PFSK-1 (cell line): ENCODE measurements around the gene SIGLEC9.

Source experiments
- FOXP2 ChIP-seq: optimal IDR thresholded peaks from 2 replicates; pipeline ENCODE3; 2011; ENCODE audit warnings: borderline replicate concordance, control low read depth, inconsistent platforms; ENCODE audit not compliant: insufficient read depth; ENCODE audit errors: extremely low read length, extremely low read depth
- POLR2AphosphoS5 ChIP-seq: IDR thresholded peaks from 2 replicates; pipeline ENCODE4 v1.6.1; 2012; ENCODE audit warnings: low read depth, mild to moderate bottlenecking, control low read depth, low read length, moderate library complexity
- SIN3A ChIP-seq: IDR thresholded peaks from 2 replicates; pipeline ENCODE4 v1.6.1; 2012; ENCODE audit warnings: mild to moderate bottlenecking, low read length, moderate library complexity, borderline replicate concordance; ENCODE audit not compliant: insufficient read depth
- TAF1 ChIP-seq: IDR thresholded peaks from 2 replicates; pipeline ENCODE4 v1.6.1; 2012; ENCODE audit warnings: low read length, control low read depth, borderline replicate concordance; ENCODE audit not compliant: insufficient read depth
- TF ChIP-seq, protein P1 (sequence below), 2 experiments: IDR thresholded peaks; 2 replicates each; pipeline versions ENCODE4 v1.6.1 to v1.8.0; 2011 to 2012; ENCODE audit warnings: low read depth in 2 of 2, low read length in 2 of 2, control low read depth in 1 of 2, inconsistent platforms in 1 of 2, mild to moderate bottlenecking in 1 of 2, moderate library complexity in 1 of 2; ENCODE audit not compliant: insufficient read depth in 1 of 2

Gene SIGLEC9

DNA sequence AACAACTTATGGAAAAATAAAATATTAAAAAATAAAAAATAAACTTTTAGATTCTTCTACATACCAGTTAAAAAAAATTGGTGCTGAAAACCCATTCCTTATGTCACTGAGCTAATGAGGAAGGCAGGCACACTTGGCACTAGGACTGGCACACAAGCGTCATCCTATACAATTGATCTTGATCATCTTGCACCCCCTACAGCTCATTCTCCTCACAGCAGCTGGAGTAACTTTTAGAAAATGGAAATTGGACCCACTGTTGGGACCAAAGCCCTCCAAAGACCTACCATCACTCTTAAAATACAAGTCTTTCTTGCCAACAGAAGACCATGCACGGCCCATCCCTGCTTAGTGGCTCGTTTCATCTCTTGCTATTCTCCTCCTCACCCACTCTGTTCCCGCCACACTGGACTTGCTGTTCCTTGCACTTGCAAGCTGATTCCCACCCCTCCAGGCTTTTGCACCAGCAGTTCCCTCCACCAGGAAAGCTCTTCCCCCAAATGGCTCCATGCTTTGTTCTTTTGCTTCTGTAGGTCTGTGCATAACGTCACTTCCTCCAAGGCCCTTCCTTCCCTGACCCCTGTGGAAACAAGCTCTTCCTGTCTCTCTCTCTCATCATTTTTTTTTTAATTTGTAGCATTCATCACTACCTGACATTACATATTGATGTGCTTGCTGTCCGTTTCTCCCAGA, 28.1 kb upstream of the SIGLEC9 start:
- TF ChIP-seq, protein P1, sequence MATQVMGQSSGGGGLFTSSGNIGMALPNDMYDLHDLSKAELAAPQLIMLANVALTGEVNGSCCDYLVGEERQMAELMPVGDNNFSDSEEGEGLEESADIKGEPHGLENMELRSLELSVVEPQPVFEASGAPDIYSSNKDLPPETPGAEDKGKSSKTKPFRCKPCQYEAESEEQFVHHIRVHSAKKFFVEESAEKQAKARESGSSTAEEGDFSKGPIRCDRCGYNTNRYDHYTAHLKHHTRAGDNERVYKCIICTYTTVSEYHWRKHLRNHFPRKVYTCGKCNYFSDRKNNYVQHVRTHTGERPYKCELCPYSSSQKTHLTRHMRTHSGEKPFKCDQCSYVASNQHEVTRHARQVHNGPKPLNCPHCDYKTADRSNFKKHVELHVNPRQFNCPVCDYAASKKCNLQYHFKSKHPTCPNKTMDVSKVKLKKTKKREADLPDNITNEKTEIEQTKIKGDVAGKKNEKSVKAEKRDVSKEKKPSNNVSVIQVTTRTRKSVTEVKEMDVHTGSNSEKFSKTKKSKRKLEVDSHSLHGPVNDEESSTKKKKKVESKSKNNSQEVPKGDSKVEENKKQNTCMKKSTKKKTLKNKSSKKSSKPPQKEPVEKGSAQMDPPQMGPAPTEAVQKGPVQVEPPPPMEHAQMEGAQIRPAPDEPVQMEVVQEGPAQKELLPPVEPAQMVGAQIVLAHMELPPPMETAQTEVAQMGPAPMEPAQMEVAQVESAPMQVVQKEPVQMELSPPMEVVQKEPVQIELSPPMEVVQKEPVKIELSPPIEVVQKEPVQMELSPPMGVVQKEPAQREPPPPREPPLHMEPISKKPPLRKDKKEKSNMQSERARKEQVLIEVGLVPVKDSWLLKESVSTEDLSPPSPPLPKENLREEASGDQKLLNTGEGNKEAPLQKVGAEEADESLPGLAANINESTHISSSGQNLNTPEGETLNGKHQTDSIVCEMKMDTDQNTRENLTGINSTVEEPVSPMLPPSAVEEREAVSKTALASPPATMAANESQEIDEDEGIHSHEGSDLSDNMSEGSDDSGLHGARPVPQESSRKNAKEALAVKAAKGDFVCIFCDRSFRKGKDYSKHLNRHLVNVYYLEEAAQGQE (IDR thresholded peaks at IDR 0.05; ENCODE audit: insufficient read depth in 1 of 2, low read depth in 2 of 2, low read length in 2 of 2), result no peak
- TF ChIP-seq POLR2AphosphoS5 (no peak), FOXP2 (no peak), TAF1 (no peak)

DNA sequence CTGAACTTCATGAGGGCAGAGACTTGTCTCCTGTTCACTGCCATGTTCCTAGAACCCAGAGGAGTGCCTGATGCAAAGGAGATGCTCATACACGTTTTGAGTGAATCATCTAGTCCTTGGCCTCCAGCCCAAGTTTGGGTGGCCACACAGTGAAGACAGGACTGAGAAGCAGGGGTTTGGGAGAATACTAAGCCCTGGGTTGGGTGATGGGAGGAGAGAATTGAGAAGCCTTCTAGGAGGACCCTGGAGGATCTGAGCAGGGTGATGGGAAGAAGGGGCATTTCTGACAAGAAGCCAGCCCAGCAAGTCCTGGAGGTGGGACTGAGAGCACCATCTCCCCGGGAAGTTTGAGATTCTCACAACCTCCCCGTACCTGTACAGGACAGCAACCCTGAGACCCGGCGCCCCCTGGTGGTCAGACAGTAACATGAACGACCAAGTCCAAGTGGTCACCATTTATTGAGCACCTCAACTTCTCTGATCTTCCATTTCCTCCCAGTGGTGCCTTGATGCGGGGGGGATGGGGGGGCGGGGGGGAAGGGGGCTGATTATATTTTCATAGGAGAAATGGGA, 27.5 kb upstream of the SIGLEC9 start:
- TF ChIP-seq TAF1 (no peak), POLR2AphosphoS5 (no peak), FOXP2 (no peak), SIN3A (no peak)
- TF ChIP-seq, protein P1 (IDR thresholded peaks at IDR 0.05; ENCODE audit: insufficient read depth in 1 of 2, low read depth in 2 of 2, low read length in 2 of 2), result no peak

DNA sequence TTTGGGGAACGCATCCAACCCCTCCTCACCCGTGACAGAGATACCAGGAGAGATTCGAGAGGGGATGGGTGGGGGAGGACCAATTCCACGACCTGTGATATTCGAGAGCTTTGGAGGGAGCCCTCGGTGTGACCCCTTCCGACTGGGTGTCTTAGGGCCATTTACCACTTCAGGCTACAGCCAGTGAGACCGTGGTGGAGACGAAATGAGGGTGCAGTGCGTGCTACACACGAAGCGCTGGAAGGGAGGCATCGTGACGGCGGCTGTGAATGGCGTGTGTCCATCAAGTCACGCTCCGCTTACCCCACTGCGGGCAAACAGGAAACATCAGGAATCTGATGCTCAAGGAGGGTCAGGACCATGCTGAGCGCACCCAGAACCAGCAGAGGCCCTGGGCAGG, 26.9 kb upstream of the SIGLEC9 start:
- TF ChIP-seq FOXP2, result no peak

DNA sequence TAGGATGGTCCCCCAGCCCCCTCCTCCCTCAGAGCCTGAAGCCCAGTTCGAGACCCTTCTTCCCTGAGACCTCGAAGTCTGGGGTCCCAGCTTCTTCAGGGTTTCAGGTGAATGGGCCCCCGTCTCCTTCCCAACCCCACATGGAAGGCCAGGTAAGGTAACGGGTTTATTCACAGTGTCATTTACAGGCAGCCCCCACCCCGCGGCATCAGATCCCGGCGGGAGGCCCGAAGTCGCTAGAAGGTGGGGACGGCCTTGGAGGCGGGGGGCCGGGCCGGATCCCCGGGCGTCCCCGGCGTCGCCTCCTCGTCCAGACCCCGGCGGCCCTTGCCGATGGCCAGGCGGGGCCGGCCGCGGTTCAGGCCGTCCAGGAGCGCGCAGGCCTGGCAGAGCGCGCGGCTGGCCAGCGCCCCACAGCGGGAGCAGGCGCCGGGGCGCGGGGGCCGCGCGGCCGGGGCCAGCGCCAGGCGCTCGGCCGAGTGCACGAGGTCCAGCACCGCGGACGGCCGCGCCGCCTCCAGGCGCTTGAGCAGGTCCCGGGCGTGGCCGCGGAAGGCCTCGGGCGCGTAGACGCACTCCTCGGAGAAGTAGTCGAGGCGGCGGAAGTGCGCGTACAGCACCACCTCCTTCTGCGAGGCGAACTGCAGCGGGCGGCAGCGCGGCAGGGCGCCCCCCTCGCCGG, 26.2 kb upstream of the SIGLEC9 start:
- TF ChIP-seq TAF1, result no peak
- TF ChIP-seq, protein P1 (IDR thresholded peaks at IDR 0.05; ENCODE audit: insufficient read depth in 1 of 2, low read depth in 2 of 2, low read length in 2 of 2), result no peak
- TF ChIP-seq FOXP2, result no peak

DNA sequence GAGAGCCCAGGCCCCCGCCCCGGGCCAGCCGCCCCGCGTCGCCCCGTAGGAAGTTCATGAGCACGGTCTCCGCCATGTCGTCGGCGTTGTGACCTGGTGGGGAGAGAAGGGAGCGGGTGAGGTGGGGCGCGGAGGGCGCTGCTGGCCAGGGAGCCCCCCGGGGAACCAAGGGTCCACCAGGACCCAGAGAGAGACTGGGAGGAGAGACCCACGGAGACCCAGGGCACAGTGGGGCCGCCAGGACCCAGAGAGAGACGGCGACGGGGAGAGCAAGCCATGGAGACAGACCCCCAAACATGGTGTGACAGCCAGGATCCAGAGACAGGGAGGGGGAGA, 25.7 kb upstream of the SIGLEC9 start:
- TF ChIP-seq TAF1, result no peak
- TF ChIP-seq FOXP2, result no peak
- no peak for TF ChIP-seq SIN3A
- no peak for TF ChIP-seq POLR2AphosphoS5
- TF ChIP-seq, protein P1 (IDR thresholded peaks at IDR 0.05; ENCODE audit: insufficient read depth in 1 of 2, low read depth in 2 of 2, low read length in 2 of 2), result no peak
